Effector CD4-positive, alpha-beta T cell (primary cell): ENCODE measurements around the gene MC3R. TPM values are rescaled to one million over a fixed set of nuclear protein-coding genes. Genes with fewer than 3 reads are reported as not detected.
"Not testable (repeated sequence)": the region's sequence is repeated elsewhere in the genome, so short reads cannot be mapped to it uniquely, and the experiment has no call there.

ENCODE experiments used
- DNase-seq: peaks from one replicate; pipeline ENCODE4 v3.0.0-alpha.2; 2020
- total RNA-seq: gene quantifications from one replicate; lab custom pipeline; 2026; lab: John Stamatoyannopoulos, UW

MC3R gene
- total RNA-seq, result not detected

DNA sequence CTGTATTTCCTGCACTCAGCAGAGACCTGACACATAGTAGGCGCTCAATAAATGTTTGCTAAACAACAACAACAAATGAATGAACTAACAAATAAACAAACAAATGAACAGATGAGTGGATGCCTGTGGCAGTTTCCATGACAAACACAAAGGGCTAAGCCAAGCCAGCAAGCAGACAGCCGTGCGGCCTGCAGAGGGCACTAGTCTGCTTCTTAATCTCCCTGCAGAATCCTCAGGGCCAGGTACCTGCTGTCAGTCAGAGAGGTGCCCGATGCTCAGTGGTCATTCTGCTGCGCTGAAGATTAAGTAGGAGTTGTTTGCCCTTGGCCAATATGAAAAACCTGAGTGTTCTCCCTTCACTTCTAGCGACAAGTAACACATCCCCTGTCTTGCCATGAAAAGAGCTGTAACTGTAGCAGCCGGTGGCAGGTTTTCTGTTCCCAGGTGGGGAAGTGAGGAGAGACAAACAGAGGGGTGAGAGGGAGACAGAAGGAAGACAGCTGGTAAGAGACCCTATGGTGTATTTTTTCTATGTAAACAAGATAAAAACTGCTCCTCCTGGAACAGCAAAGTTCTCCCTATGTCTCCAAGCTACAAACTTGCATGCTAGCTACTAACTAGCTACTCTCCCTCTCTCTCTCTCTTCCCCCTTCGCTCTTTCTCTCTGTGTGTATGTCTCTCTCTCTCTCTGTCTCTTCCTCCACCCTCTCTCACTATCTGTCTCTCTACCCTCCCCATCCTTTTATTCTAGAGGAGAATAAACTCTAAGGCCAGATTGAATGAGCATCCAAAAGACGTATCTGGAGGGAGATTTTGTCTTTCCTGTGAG, at the start of gene MC3R:
Gene MC3R (plus strand): TSS at position 779 of the 829 bp plus-strand sequence. CDS start 112 bp downstream, outside the sequence.
- no peak for DNase-seq

- DNase-seq, result no peak
These were observed 48.1 kb upstream of the MC3R start for GRCh38 chr20:56200456-56200855.

DNA sequence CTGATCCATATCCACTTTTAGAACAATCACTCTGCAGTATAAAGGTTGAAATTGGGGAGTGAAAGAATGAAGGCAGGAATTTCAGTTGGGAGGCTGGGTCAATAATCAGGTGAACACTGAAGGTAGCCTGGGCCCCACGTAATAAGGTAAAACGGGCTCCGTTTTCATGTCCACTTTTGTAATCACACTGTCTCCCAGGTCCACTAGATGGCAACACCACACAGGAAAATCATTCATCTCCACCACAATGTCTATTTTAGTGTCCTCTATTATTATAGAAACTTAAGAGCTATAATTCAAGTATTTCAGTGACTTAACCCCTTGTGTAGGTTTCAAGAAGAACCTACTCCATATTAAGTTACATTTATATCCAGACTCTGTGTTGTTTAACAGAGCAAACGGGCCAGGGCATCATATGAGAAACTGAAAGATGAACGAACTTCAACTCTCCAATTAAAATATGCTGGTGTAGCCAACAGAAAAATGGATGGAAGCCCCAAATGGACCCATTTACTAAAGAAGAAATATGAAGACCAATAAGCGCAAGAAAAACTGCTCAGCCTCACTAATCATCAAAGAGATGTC, 45.9 kb upstream of the MC3R start:
- DNase-seq, result no peak

DNA sequence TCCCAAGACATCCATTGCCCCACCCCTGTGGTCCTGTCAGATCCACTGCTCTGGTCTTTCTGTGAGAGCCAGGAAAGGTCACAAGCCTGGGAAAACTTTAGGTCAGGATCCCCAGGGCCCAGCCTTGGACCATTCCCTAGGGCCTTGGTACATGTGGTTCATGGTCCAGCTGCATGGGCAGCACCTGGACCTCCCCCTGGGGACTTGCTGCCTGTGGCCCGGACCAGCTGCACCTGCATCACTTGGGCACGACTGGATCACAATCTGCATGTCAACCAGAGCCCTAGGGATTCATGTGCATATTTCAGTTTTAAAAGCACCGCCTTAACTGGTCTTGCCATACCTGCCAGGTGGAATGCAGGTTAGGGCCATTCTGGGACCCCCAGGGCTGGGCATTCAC, 44.3 kb upstream of the MC3R start:
- DNase-seq, result no peak

DNA sequence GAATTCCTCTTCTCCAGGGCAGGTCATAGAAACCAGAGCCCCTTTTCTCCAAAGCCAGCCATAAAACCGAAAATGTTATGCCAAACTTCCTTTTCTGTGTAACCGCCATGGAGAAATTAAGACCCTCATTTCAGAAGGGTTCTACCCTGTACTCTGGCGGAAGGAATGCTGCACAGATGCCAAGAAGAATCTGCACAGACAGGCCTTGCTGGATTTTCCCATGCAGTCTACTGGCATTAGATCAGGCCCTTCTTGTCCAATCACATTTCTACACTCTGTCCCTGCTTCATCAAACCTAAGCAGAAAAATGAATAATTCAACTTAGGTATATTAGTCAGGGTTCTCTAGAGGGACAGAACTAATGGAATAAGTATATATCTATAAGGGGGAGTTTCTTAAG, 43.2 kb upstream of the MC3R start:
- DNase-seq, result no peak

DNA sequence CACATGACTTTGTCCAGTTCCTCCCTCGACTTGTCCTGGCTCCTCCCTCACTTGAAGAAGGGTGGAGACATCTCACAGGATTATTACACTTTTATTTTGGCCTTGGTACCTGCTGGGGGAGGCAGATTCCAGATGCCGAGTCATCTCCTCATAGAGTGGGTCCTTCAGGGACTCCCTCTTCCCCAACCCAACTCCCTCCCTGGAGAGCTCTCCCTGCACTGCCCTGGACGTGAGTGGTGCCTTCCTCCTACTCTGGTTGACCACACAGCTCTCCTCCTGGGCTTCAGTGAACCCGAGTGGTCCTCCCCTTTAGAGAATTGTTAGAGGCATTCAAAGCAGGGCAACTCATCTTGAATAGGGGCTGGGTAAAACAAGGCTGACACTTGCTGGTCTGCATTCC, 40.9 kb upstream of the MC3R start:
- DNase-seq, result no peak

DNA sequence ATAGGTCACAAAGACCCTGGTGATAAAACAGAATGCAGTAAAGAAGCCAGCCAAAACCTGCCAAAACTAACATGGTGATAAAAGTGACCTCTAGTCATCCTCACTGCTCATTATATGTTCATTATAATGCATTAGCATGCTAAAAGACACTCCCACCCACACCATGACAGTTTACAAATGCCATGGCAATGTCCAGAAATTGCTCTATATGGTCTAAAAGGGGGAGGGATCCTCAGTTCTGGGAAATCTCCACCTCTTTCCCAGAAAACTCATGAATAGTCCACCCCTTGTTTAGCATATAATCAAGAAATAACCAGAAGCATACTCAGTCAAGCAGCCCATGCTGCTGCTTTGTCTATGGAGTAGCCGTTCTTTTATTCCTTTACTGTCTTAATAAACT, 40.4 kb upstream of the MC3R start:
- no peak for DNase-seq

DNA sequence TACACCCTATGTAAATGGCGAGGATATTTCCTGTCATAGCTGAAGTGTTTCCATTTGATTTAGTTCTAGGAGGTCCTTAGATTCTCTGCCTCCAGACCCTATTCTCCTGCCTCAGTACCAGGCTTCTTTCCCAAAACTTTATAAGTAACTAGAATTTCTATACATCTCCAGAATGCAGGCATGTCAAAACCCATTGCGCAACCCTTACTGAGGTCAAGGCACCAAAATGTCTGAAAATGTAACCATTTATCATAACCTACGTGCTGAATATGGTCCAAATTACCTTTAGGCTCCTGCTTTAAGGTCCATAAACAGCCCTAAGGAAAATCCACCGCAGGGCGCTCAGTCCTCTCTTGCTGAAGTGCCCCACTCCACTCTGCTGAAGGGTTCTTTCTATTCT, 37.5 kb upstream of the MC3R start:
- DNase-seq, result no peak

DNA sequence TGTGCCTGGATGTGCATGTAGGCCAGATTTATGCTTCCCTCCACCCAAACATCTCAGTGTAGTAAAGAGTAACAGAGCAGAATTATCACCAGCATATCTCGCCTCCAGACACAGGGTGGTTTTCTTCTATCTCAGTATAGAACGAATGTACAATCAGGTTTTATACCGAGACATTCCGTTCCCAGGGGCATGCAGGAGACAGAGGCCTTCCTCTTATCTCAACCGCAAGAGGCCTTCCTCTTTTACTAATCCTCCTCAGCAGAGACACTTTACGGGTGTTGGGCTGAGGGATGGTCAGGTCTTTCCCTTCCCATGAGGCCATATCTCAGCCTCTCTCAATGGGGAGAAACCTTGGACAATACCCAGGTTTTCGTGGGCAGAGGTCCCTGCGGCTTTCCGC, 36.4 kb upstream of the MC3R start:
- DNase-seq, result no peak

DNA sequence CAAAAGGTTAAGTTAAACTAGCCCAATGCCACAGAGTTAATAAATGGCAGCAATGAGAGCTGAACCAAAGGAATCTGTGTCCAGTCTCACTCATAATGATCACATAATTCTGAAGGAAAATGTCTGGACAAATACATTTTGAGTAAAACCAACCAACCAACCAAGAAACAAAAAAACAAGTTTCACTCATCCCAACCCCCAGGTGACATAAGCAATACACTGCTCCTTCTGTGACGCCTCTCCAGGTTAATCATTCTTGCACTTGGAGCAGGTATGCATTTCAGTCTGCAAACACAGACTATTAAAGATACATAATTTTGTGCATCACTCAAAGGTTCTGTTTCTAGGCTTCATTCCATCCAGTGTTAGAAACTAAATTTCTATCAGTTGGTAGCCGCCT, 35.2 kb upstream of the MC3R start:
- DNase-seq, result no peak

GRCh38 chr20:56215115-56215514, 33.4 kb upstream of the MC3R start:
- DNase-seq, result no peak

DNA sequence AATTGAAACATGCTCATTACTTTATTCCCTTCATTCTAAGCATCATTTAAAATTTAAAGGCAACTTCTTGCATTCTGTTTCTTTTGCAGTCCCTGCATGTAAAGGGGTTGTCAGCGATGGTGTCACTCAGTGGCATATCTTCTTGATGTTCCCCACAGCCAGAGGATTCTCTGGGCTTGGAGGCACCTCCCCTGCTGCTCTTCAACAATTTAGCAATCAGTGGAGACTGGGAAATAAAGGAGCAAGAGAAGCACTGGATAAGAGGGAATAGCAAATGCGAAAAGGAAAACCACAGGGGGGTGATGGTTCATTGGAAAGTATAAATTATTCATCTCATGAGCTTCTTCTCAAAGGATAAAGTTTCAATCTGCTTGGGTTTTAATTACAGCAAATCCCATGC, 30.7 kb upstream of the MC3R start:
- no peak for DNase-seq

DNA sequence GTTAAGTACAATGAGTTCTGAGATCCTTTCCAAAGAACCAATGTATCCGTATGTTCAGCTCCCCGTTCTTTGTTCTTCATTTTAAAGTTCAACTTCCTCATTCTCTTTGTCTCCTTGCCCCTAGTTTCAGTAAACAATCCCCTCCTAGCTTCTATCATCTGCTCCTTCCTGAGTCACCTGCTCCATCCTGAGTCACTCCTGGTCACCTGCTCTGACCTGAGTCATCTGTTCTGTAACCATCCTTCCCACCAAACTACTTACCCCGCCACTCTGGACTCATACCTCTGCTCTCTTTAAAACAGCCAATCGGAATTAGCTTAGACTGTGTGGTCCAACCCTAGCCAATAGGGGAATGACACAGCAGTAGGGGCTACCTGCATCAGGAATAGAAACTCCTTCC, 27.3 kb upstream of the MC3R start:
- DNase-seq, result not testable (repeated sequence)

- DNase-seq, result no peak
These were observed 26.3 kb upstream of the MC3R start for GRCh38 chr20:56222201-56222600.

- DNase-seq, result no peak
These were observed 25.6 kb upstream of the MC3R start for GRCh38 chr20:56222945-56223344.

- DNase-seq, result no peak
These were observed 25.2 kb upstream of the MC3R start for GRCh38 chr20:56223352-56223751.

DNA sequence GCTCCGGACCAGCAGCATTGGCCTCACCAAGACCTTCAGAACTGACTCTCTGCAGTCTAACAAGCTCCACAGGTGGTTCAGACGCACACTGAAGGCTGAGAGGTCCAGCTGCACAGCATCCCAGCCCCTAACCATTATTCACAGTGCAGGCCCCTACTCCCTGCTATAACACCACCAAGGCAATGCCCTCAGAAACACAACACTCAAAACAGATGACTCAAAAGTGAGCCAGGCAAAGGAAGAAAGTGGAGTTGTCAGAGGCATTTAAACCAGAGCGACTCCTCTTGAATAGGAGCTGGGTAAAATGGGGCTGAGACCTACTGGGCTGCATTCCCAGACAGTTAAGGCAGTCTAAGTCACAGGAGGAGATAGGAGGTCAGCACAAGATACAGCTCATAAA, 20.5 kb upstream of the MC3R start:
- no peak for DNase-seq

- no peak for DNase-seq
These were observed 18.7 kb upstream of the MC3R start for GRCh38 chr20:56229812-56230211.

DNA sequence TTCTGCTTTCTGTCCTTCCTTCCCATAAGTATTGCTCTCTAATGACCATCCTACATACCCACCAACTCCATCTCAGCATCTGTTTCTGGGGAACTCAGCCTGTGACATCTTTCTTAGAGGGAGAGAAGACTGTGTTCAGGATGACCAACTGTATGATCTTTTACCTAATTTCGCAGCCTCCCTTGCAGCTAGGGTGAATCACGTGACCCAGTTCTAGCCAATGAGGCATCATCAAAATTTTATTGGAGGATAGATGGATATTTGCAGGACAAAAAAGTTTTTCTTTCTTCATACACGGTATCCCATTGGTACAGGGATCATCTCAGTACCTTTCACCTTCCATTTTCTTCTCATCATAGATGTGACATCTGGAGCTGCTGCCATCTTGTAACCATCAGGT, 14.4 kb upstream of the MC3R start:
- DNase-seq, result no peak

- no peak for DNase-seq
These were observed 11.2 kb upstream of the MC3R start for GRCh38 chr20:56237335-56237734.

DNA sequence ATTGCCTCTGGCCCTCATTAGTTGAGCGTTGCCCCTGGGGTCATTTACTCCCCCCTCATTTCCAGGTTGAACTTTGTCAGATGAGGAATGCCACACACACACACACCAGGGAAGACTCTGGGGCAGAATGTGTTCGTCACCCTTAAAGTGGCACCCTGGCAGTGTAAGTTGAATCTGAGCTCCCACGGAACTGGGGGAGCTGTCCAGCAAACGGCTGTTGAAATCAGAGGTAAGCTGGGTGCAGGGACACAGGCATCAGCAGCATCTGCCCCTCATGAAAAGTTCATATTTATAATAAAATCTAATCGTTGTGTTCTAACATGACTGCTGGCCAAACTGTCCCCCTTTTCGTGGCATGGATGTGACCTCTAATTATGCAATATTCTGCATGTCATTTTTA, 4.3 kb upstream of the MC3R start:
- DNase-seq, result no peak

GRCh38 chr20:56245761-56246160, 2.8 kb upstream of the MC3R start:
- DNase-seq, result no peak

- DNase-seq, result no peak
These were observed 868 bp downstream of the MC3R start for GRCh38 chr20:56249244-56249955.

DNA sequence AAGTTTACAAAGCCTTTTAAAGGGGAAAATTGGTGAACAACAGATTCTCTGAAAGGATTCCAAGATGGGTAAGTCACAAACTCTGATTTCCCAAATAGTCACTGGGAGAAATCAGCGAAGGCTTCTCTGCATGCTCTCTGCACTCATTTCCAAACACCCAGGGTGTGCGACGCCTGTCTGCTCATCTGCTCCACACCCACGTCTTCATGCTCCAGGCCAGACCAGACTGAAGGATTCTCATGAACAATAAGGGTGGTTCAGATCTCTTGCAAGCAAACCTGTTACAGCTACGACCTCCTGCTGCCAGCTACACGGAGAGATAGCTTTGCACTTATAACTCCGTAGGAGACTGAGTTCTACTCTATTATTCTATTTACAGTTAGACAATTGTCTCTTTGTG, 1.4 kb downstream of the MC3R start:
- no peak for DNase-seq
